H1 (cell line): ENCODE measurements around the gene KBTBD13. TPM values are rescaled to one million over a fixed set of nuclear protein-coding genes. Genes with fewer than 3 reads are reported as not detected.

Experiments
- CTCF ChIA-PET: fragments of 300-600 bp; sonication (Branson Sonifier 250); formaldehyde crosslinking; loops from one replicate; lab custom pipeline; 2021; ENCODE audit not compliant: partially characterized antibody; lab: Charles Lee
- POLR2A ChIA-PET: fragments of 300-600 bp; sonication (Branson Sonifier 250); formaldehyde crosslinking; loops from one replicate; lab custom pipeline; 2021; ENCODE audit warnings: inconsistent platforms; ENCODE audit not compliant: partially characterized antibody; lab: Charles Lee
- DNase-seq, 2 experiments: peaks; one replicate each; pipeline versions ENCODE4 v3.0.0 to v3.0.0-alpha.2; 2010 to 2022; ENCODE audit warnings: low spot score in 2 of 2, low read depth in 1 of 2, mixed read lengths in 1 of 2
- FAIRE-seq: peaks from 2 replicates; lab custom pipeline; 2011; peaks lifted over from hg19 to GRCh38; lab: Jason Lieb, UNC
- H2AFZ ChIP-seq: 2 replicates; pipeline ENCODE4 v1.8.1; 2012; ENCODE audit warnings: low read length, inconsistent platforms
- H2AK5ac ChIP-seq: 2 replicates; pipeline ENCODE4 v1.6.1; 2013; ENCODE audit warnings: low read depth, low read length
- H2BK120ac ChIP-seq: replicated peaks from 2 replicates; pipeline ENCODE3; 2013; ENCODE audit warnings: low read depth, low read length, inconsistent platforms
- H2BK12ac ChIP-seq: 2 replicates; pipeline ENCODE4 v1.6.1; 2013; ENCODE audit warnings: low read depth, low read length
- H2BK15ac ChIP-seq: 2 replicates; pipeline ENCODE4 v1.6.1; 2013; ENCODE audit warnings: low read length
- H2BK20ac ChIP-seq: 2 replicates; pipeline ENCODE4 v1.6.1; 2013; ENCODE audit warnings: low read length
- H2BK5ac ChIP-seq: 2 replicates; pipeline ENCODE4 v1.6.1; 2013; ENCODE audit warnings: low read depth, low read length
- H3K14ac ChIP-seq: 2 replicates; pipeline ENCODE4 v1.6.1; 2013; ENCODE audit warnings: inconsistent platforms; ENCODE audit not compliant: insufficient read length
- H3K18ac ChIP-seq: 2 replicates; pipeline ENCODE4 v1.6.1; 2013; ENCODE audit warnings: low read length; ENCODE audit errors: extremely low read depth
- H3K23ac ChIP-seq: 2 replicates; pipeline ENCODE4 v1.6.1; 2013; ENCODE audit warnings: inconsistent platforms; ENCODE audit not compliant: insufficient read length
- H3K23me2 ChIP-seq: 2 replicates; pipeline ENCODE4 v1.6.1; 2013; ENCODE audit warnings: low read depth, low read length
- H3K27ac ChIP-seq: 2 replicates; pipeline ENCODE4 v1.6.1; 2011; ENCODE audit warnings: low read depth, low read length, inconsistent platforms
- H3K27me3 ChIP-seq, 4 experiments: replicated peaks in 1 of 4; 1 replicate in 1 of 4; 2 replicates in 3 of 4; pipeline versions ENCODE4 v1.6.1 to v1.8.1; 2011 to 2013; ENCODE audit warnings: low read length in 3 of 4, mild to moderate bottlenecking in 3 of 4, inconsistent platforms in 2 of 4, mixed read lengths in 2 of 4, moderate library complexity in 1 of 4; ENCODE audit not compliant: control insufficient read depth in 3 of 4, insufficient read depth in 3 of 4; ENCODE audit errors: extremely low read depth in 1 of 4
- H3K36me3 ChIP-seq, 4 experiments: 2 replicates each; pipeline versions ENCODE4 v1.6.1 to v1.8.1; 2011 to 2013; ENCODE audit warnings: mild to moderate bottlenecking in 4 of 4, low read length in 3 of 4, moderate library complexity in 2 of 4, control low read depth in 1 of 4, inconsistent platforms in 1 of 4; ENCODE audit not compliant: insufficient read depth in 4 of 4, control insufficient read depth in 2 of 4
- H3K4ac ChIP-seq: replicated peaks from 2 replicates; pipeline ENCODE3; 2013; ENCODE audit warnings: low read length, low read depth, mixed read lengths, inconsistent platforms; ENCODE audit not compliant: insufficient read length
- H3K4me1 ChIP-seq, 4 experiments: replicated peaks in 1 of 4; 1 replicate in 1 of 4; 2 replicates in 3 of 4; pipeline versions ENCODE4 v1.6.1 to v1.8.1; 2011 to 2013; ENCODE audit warnings: low read length in 3 of 4, inconsistent platforms in 2 of 4, mixed read lengths in 1 of 4; ENCODE audit not compliant: insufficient read depth in 4 of 4, control insufficient read depth in 3 of 4
- H3K4me2 ChIP-seq, 2 experiments: 2 replicates each; pipeline versions ENCODE4 v1.6.1 to v1.8.1; 2011 to 2013; ENCODE audit warnings: low read depth in 2 of 2, low read length in 2 of 2, control low read depth in 1 of 2, inconsistent platforms in 1 of 2, mild to moderate bottlenecking in 1 of 2; ENCODE audit not compliant: insufficient read depth in 1 of 2
- H3K4me3 ChIP-seq, 4 experiments: fragments of 200-600, 300-600 bp in 1 of 4; sonication (generic), shearing (Covaris generic), sonication (Bioruptor Twin) in 1 of 4; 2 replicates each; pipeline versions ENCODE4 v1.5.1 to v1.8.1; 2011 to 2016; ENCODE audit warnings: low read length in 4 of 4, low read depth in 3 of 4, control low read depth in 2 of 4, inconsistent platforms in 2 of 4, mild to moderate bottlenecking in 2 of 4, mixed read lengths in 1 of 4, moderate library complexity in 1 of 4; ENCODE audit not compliant: insufficient read depth in 2 of 4; ENCODE audit errors: extremely low read depth in 1 of 4
- H3K56ac ChIP-seq: replicated peaks from 2 replicates; pipeline ENCODE3; 2013; ENCODE audit warnings: low read depth, mild to moderate bottlenecking, mixed read lengths, low read length, inconsistent platforms; ENCODE audit not compliant: insufficient read length
- H3K79me1 ChIP-seq: 2 replicates; pipeline ENCODE4 v1.6.1; 2013; ENCODE audit warnings: low read depth, low read length, control low read depth
- H3K79me2 ChIP-seq, 2 experiments: 2 replicates each; pipeline versions ENCODE4 v1.6.1 to v1.8.1; 2012 to 2013; ENCODE audit warnings: low read length in 2 of 2, mild to moderate bottlenecking in 2 of 2, inconsistent platforms in 1 of 2; ENCODE audit not compliant: insufficient read depth in 2 of 2, control insufficient read depth in 1 of 2
- H3K9ac ChIP-seq, 4 experiments: replicated peaks in 1 of 4; 1 replicate in 1 of 4; 2 replicates in 3 of 4; pipeline versions ENCODE4 v1.6.1 to v1.8.1; 2011 to 2013; ENCODE audit warnings: low read depth in 3 of 4, low read length in 3 of 4, control low read depth in 2 of 4, mild to moderate bottlenecking in 2 of 4, moderate library complexity in 2 of 4, inconsistent platforms in 1 of 4; ENCODE audit errors: extremely low read depth in 1 of 4
- H3K9me3 ChIP-seq, 2 experiments: 2 replicates each; pipeline versions ENCODE4 v1.6.1 to v1.8.1; 2012 to 2013; ENCODE audit warnings: mild to moderate bottlenecking in 2 of 2, moderate library complexity in 2 of 2, control low read depth in 1 of 2, inconsistent platforms in 1 of 2, low read depth in 1 of 2, low read length in 1 of 2, mixed read lengths in 1 of 2; ENCODE audit not compliant: insufficient read depth in 2 of 2
- H4K20me1 ChIP-seq, 2 experiments: replicated peaks in 1 of 2; 2 replicates each; pipeline versions ENCODE3 to v1.8.1; 2011 to 2013; ENCODE audit warnings: inconsistent platforms in 2 of 2, low read length in 2 of 2, mild to moderate bottlenecking in 1 of 2; ENCODE audit not compliant: insufficient read depth in 2 of 2, control insufficient read depth in 1 of 2
- H4K5ac ChIP-seq: 2 replicates; pipeline ENCODE4 v1.6.1; 2013; ENCODE audit warnings: low read length, low read depth, mixed read lengths, inconsistent platforms; ENCODE audit not compliant: insufficient read length
- H4K8ac ChIP-seq: 2 replicates; pipeline ENCODE4 v1.8.0; 2013; ENCODE audit warnings: mild to moderate bottlenecking, moderate library complexity, low read length, inconsistent platforms; ENCODE audit not compliant: insufficient read depth; ENCODE audit errors: extremely low read depth
- H4K91ac ChIP-seq: replicated peaks from 2 replicates; pipeline ENCODE3; 2013; ENCODE audit warnings: low read length, mixed read lengths, inconsistent platforms; ENCODE audit not compliant: insufficient read length
- ASH2L ChIP-seq: fragments of 200-600, 300-600 bp; sonication (generic); IDR thresholded peaks from one replicate; pipeline ENCODE4 v1.7.1; 2017; ENCODE audit warnings: low read length
- CBX5 ChIP-seq: fragments of 300-800, 300-1000 bp; sonication (generic); IDR thresholded peaks from 2 replicates; pipeline ENCODE4 v1.7.1; 2016; ENCODE audit warnings: antibody characterized with exemption, low read length, low read depth
- CTBP2 ChIP-seq: IDR thresholded peaks from 2 replicates; pipeline ENCODE4 v1.7.0; 2011; ENCODE audit warnings: borderline replicate concordance, mild to moderate bottlenecking, moderate library complexity, mixed read lengths, low read length; ENCODE audit not compliant: insufficient read depth, insufficient read length
- EZH2 ChIP-seq: fragments of 200-600 bp; sonication (generic); IDR thresholded peaks from 2 replicates; pipeline ENCODE4 v1.7.1; 2012; ENCODE audit warnings: low read depth, mild to moderate bottlenecking, moderate library complexity, low read length, inconsistent platforms; ENCODE audit not compliant: severe bottlenecking
- KDM5A ChIP-seq: fragments of 200-600 bp; IDR thresholded peaks from 2 replicates; pipeline ENCODE4 v1.7.1; 2012; ENCODE audit warnings: mild to moderate bottlenecking, low read length, inconsistent platforms, mixed read lengths
- MAFK ChIP-seq: IDR thresholded peaks from 2 replicates; pipeline ENCODE4 v1.6.1; 2012; ENCODE audit warnings: low read depth, mild to moderate bottlenecking, improper control_type of control experiment, low read length
- RFX5 ChIP-seq: IDR thresholded peaks from 2 replicates; pipeline ENCODE4 v1.6.1; 2011; ENCODE audit warnings: low read depth, low read length, improper control_type of control experiment, borderline replicate concordance
- SIX5 ChIP-seq: IDR thresholded peaks from 2 replicates; pipeline ENCODE4 v1.6.1; 2011; ENCODE audit warnings: mild to moderate bottlenecking, low read depth, low read length
- SP1 ChIP-seq: IDR thresholded peaks from 2 replicates; pipeline ENCODE4 v1.6.1; 2011; ENCODE audit warnings: low read depth, low read length
- SP2 ChIP-seq: IDR thresholded peaks from 2 replicates; pipeline ENCODE4 v1.6.1; 2012; ENCODE audit warnings: mild to moderate bottlenecking, low read length, inconsistent platforms
- SUZ12 ChIP-seq: fragments of 200-600 bp; sonication (generic); IDR thresholded peaks from 2 replicates; pipeline ENCODE4 v1.6.1; 2012; ENCODE audit warnings: mild to moderate bottlenecking, inconsistent platforms, low read length, moderate library complexity, mixed read lengths
- YY1 ChIP-seq: IDR thresholded peaks from 2 replicates; pipeline ENCODE4 v1.6.1; 2011; ENCODE audit warnings: low read depth, mild to moderate bottlenecking, low read length
- WGBS, 2 experiments: shearing (Covaris generic) in 1 of 2; methylation state at CpG; one replicate each; pipeline versions ENCODE4 v1.1.6 to v1.1.7; 2013 to 2015; ENCODE audit warnings: low lambda C conversion rate in 2 of 2, mixed read lengths in 2 of 2, inconsistent platforms in 1 of 2, low coverage in 1 of 2, missing lambda C conversion rate in 1 of 2; ENCODE audit not compliant: insufficient replicate concordance in 2 of 2, insufficient coverage in 1 of 2, insufficient read length in 1 of 2; ENCODE audit errors: extremely low coverage in 1 of 2, missing lambda C conversion rate in 1 of 2; 5-methylcytosine and 5-hydroxymethylcytosine counted together
- polyA plus RNA-seq, 7 experiments: library from polyadenylated mRNA; depleted of rRNA in 3 of 7; stranded (reverse) in 5 of 7; unstranded in 2 of 7; fragments of >200 nt in 5 of 7; fragments of 200-250 nt in 2 of 7; gene quantifications; 1 replicate in 5 of 7; 2 replicates in 1 of 7; 4 replicates in 1 of 7; pipeline versions ENCODE4 v1.2.1 to v1.2.3, GENCODE V29; 2011 to 2013; ENCODE audit warnings: missing spikeins in 2 of 7, mixed read lengths in 2 of 7
- total RNA-seq: library from RNA; stranded (reverse); fragmentation: NEBNext Ultra II Directional; extraction: Animal tissue kit (Norgen Biotek cat#: 25700); gene quantifications from 2 replicates; pipeline ENCODE4 v1.2.1, GENCODE V29; 2021

Gene KBTBD13
- total and polyA plus RNA-seq, 2 of the 8 experiments (the other 6 are each of a cell fraction or from before 2014, with no cell fraction given) = not detected

- Histone ChIP-seq H4K20me1 (no peaks in the 10 kb centered on the region), H3K79me2 (no peaks in the 10 kb centered on the region), H2BK5ac (no peak overlapping the region), H3K56ac (no peak overlapping the region), H2BK15ac (no peak overlapping the region), H3K23me2 (no peaks in the 10 kb centered on the region), H3K4ac (no peak overlapping the region), H3K27me3 (no peaks in the 10 kb centered on the region), H3K27ac (no peak overlapping the region), H4K5ac (no peak overlapping the region), H3K9ac (no peak overlapping the region), H4K8ac (no peak overlapping the region), H3K4me1 (peaks cover 0 to 3% (median 0%) of the 10 kb centered on the region in 4 experiments; a peak in 1 of 7 replicates), H3K23ac (no peak overlapping the region), H2AFZ (no peak overlapping the region), H3K79me1 (no peaks in the 10 kb centered on the region), H3K36me3 (no peaks in the 10 kb centered on the region), H3K4me2 (no peak overlapping the region), H3K18ac (no peak overlapping the region), H4K91ac (no peak overlapping the region), H3K9me3 (no peaks in the 10 kb centered on the region), H2AK5ac (no peak overlapping the region), H3K14ac (no peak overlapping the region), H3K4me3 (no peak overlapping the region), H2BK12ac (no peak overlapping the region), H2BK120ac (no peak overlapping the region), H2BK20ac (no peak overlapping the region)
- ChIA-PET POLR2A (interaction anchor here (0.7 to 3.4 kb wide), 3 partner anchors 11 to 209 kb away, joined by 3 to 16 read pairs (median 3); partner anchors contain the start of gene RNU5B-1), CTCF (interaction anchor here (0.5 to 4.0 kb wide), 12 partner anchors 11 to 62 kb away, joined by 3 to 45 read pairs (median 4); partner anchors contain the start of genes KBTBD13 and RASL12)
- DNase-seq (no peak), FAIRE-seq (no peak)
- WGBS, 2 experiments = 80% methylated on average over 6 of the region's 6 CpGs; no CpG with 5 or more reads in 1 of the 2 experiments
- TF ChIP-seq CBX5 (no peak), SP2 (no peak), KDM5A (no peak), ASH2L (no peak), EZH2 (no peak), SIX5 (no peak), SP1 (no peak), CTBP2 (no peak), MAFK (no peak), RFX5 (no peak), YY1 (no peak), SUZ12 (no peak)
Observed at GRCh38 chr15:65095747-65096104, 19.2 kb downstream of the KBTBD13 start.
